Measurements from ENCODE around the gene TULP1.
"Not testable (repeated sequence)": the region's sequence is repeated elsewhere in the genome, so short reads cannot be mapped to it uniquely, and the experiment has no call there.

The TULP1 gene

DNA sequence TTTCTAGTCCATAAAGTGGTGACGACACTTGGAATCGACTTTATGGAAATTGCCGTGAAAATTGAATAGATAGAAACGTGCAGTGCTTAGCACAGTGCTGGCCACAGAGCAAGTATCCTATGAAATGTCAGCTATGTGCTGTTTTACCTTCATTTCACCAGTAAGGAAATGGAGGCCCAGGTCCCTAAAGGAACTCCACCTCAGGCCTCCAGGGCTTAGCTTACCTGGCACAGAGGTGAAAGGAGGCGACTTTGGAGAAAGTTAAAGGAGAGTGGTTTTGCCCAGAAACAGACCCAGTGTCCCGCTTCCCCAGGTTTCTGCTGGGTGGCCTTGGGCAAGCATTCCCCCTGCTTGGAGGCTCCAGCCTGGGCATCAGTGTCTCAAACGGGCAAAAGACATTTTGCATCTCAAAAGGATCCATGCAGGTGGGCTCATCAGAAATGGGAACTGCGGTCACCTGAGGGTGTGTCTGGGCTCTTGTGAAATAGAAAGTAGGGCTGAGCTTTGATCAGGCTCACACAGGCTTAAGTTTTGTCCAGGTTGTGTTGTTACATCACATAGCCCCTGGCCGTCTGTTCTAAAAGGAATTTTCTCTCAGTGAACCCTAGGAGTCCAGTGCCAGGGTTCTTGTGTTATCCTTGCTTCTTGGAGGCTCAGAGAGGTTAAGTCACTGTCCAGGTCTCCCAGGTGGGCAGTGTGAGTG is 6.8 kb upstream of the TULP1 start:
- DNase-seq, result no peak

DNA sequence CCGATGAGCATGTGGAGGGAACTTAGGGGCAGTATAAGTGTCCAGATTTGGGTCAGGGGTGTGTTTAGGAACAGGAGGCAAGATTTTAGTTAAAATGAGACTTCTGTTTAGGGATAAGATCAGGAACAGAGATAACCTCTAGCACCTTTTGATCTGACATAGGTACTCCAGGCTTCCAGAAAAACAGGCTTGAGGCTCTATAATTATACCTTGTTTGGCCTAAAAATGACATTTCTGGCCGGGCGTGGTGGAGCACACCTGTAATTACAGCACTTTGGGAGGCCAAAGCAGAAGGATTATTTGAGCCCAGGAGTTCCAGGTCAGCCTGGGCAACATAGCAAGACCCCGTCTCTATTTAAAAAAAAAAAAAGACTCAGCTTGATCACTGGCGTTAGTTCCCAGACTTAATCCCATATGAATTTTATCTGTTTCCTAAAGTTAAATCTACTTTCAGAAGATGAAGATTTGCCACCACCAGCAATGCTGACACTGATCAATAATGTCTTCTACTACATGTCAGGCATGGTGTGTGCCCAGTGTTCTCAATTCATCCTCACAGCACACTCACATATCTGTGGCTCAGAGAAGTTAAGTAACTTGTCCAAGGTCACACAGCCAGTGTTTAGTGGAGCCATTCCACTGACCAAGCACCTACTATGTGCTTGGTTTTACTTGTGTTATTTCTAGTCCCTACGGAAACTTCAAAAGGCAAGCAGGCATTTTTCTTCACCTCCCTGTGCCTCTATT is 6.0 kb upstream of the TULP1 start:
- DNase-seq, result no peak

DNA sequence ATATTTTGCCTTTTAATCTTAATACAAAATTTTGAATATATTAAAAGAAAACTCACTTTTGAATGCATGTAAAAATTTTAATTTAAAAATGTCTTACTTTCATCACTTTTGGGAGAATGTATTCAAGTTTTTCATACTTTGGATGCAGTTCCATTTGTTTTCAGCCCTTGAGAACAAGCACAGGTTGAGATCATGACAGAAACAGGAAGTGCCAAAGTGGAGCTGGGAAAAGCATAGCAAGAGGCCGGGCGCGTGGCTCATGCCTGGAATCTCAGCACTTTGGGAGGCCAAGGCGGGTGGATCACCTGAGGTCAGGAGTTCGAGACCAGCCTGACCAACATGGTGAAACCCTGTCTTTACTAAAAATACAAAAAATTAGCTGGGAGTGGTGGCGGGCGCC is 5.3 kb upstream of the TULP1 start:
- DNase-seq, result not testable (repeated sequence)

DNA sequence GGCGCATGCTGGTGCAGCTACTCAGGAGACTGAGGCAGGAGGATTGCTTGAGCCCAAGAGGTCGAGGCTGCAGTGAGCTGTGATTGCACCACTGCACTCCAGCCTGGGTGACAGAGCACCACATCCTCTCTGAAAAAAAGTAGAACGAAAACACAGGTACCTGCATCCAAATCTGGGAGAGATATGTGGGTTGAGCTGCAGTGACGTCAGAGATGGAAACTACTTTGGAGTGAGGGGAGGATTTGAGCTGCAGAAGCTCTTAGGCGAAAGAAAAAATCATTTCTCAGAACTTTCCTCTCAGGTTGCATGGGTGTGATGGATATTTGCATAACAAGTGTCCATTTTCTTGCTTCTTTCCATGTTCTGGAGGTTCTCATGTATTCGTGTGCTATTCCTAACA is 4.0 kb upstream of the TULP1 start:
- DNase-seq, result no peak

DNA sequence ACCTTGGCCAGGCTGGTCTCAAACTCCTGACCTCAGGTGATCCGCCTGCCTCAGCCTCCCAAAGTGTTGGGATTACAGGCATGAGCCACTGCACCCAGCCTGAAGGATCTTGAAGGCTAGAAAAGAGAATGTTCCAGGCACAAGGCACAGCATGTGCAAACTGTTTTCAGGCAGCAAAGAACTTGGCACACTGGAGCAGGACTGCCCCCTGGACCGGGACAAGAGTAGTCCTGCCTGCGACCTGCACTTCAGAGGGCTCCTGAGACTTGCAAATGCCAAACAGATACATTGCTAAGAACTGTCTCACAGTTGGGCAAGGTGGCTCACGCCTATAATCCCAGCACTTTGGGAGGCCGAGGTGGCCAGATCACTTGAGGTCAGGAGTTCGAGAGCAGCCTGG is 3.2 kb upstream of the TULP1 start:
- DNase-seq, result not testable (repeated sequence)

DNA sequence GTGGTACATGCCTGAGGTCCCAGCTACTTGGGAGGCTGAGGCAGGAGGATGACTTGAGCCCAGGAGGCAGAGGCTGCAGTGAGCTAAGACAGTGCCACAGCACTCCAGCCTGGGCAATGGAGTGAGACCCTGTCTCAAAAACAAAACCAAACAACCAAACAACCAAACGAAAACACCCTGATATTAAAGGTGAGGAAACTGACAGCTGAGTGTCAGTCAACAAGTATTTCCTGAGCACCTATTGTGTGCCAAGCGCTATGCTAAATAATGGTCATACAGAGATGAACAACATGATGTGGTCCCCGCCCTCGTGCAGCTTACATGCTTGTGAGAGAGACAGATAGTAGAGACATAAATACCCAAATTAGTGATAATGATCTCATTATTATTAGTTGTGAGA is 1.9 kb upstream of the TULP1 start:
- DNase-seq, result no peak

DNA sequence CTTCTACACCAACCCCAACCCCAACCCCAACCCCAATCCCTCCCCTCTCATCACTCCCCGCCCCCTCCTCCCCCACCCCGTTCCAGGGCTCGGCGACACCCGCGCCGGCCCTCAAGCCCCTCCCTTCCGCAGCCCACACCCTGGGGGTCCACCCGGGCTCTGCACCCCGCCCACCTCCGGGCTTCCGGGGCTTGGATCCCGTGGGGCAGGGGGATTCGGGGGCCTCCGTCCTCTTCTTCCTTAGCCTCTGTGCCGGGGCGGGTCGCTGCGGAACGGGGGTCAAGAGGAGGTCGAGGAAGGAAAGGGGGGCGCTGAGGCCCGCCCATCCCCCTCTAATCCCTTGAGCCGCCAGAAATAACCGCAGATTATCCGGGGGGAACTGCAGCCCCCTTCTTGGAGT is 690 bp downstream of the TULP1 start:
- no peak for DNase-seq

DNA sequence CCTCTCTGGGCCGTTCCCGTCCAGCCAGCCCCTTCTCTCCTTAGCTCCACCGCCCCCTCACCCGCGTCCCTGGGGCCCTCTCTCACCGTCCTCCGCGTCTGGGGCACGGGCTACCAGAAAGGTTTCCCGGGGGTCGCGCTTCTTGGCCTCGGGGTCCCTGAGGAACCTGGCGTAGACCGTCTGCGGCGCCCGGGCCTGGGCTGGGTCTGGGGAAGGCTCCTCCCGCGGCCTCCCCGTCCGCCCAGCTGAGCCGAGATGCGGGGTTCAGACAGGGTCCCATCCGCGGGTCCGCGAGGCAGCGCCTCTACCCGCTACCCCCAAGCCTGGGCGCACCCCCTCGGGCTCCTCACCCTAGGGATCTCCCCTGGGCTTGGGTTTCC is 1.1 kb downstream of the TULP1 start:
- no peak for DNase-seq

DNA sequence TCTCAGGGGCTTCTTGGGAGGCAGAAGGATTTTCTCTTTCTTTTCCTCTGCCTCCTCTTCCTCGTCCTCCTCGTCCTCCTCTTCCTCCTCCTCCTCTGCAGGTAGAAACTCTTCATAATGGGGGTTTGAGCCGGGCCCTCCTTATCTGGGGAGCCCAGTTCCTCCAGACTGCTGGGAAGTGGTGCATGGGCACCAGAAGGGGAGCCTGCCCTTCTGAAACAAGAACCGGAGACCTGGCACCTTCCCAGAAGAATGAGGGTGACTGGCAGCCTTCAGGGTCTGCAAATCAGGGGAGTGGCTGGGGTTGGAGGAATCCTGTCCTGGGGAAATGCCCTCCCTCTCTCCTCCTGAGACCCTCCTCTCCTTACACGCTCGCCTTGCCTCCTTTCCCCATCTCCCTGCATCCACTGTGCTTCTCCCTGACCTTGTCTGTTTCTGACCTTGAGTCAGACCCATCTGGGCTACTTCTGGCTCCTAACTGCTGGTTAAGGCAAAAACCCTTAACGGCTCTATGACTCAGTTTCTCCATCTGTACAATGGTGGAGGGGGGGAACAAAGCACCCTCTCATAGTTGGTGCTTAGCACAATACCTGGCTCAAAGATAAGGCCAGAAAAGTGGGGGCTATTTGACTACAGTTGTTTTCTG is 1.7 kb downstream of the TULP1 start:
- no peak for DNase-seq

DNA sequence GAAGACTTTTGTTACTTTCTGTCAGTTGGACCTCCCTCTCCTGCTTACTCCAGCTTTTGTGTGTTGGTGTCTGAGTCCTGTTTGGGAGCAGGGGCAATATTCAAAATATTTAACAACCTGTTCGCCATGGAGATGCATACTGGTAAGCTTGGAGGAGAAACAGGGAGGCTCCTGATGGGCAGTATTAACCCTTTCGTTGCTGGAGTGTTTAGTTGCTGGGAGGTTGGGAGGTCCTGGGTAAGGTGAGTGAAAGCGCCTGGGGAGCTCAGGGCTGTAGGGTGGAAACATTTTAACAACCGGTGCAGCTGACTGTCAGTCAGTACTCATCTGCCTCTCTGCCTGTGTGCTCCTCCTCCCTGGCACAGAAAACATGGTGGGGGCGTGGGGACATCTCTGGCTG is 4.2 kb downstream of the TULP1 start:
- DNase-seq, result no peak

DNA sequence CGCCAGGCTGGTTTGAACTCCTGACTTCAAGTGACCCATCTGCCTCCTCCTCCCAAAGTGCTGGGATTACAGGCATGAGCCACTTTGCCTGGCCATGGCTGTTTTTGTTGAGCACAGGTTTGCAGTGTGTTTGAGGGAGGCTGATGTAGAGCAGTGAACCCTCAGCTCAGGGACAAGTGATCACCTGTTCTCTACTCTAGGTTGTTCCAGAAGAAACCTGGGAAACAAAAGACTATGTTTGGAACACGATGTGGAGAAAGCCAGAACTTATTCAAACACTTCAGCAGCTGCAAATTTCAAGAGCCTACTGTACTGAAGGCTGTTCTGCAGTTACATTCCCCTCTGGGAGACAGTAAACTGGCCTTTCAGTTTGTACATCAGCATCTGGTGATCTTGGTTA is 4.7 kb downstream of the TULP1 start:
- DNase-seq, result no peak

DNA sequence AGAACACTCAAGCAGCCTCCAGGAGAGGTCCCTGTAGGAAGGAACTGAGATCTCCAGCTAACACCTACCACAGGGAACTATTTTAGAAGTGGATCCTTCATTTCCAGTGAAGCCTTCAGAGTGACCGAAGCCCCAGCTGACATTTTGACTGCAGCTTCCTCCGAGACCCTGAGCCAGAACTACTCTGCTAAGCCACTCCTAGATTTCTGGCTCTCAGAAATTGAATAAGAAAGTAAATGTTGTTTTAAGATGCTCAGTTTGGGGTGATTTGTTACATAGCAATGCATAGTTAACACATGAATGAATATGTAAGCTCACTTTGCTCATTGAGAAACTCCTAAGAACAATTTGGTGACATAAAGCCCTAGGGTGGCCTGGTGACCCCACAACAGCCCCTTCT is 5.5 kb downstream of the TULP1 start:
- DNase-seq, result no peak

DNA sequence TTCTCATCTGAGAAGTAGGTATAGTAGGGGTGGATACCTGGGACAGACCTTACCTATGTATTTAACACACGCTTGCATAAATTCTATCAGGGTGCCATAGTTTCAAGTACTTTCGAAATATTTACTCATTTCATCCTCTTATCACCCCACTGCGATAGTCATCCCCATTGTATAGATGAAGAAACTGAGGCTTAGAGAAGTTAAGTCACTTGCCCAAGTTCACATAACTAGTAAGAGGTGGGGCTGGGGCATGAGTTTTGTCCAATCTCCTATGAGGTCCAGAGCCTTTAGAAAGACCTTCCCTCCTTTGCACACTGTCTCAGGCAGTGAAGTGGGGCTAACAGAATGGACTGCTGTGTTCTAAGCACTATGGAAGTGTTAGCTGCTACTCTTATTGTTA is 6.2 kb downstream of the TULP1 start:
- no peak for DNase-seq

DNA sequence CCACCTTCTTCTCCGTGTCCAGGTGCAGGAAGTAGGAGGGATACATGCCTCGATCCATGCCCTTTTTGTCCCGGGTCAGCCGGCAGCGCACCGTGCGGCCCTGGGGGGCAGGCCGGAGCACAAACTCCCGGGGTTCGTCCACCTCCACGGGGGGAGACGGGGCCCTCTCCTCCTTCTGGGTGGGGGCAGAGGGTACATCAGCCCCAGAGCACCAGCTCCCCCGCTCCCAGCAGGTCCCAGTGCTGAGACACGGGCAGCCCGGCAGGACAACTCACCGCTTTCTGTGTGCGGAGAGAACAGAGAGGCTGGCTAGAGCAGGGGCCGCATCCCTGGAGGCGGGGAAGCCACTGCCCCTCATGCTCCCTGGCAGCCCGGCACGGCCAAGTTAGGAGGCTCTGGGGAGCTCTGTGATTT is 6.7 kb downstream of the TULP1 start:
- no peak for DNase-seq

DNA sequence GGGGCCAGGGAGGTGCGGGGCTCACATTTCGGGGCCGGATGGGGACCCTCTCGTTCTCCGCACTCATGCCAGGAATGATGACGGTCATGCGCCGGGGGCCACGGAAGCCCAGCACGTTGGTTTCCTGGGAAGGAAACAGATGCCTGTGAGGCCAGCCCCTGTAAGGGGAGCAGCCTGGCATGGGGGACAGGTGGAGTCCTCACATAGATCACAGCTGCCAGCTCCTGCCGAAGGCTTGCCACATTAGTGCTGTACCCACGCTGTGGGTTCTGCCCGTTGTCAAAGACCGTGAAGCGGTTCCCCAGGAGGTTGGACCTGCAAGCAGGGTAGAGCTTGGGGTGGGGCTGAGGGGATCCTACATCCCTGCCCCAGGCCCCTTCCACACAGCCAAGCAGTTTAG is 9.2 kb downstream of the TULP1 start:
- no peak for DNase-seq

DNA sequence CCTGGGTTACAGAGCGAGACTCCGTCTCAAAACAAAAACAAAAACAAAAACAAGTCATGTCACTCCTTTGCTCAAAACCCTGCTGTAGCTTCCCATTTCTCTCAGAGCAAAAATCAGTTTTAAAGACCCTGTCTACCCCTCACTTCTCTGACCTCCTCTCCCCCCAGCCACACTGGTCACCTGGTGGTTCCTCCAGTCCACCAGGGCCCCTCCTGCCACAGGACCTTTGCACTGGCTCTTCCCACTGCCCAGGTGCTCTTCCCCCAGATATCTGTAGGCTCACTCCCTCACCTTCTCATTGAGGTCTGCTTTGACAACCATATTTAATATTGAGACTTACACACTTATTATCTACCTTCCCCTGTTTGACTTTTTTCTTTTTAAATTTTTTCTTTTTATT is 10.9 kb downstream of the TULP1 start:
- no peak for DNase-seq

DNA sequence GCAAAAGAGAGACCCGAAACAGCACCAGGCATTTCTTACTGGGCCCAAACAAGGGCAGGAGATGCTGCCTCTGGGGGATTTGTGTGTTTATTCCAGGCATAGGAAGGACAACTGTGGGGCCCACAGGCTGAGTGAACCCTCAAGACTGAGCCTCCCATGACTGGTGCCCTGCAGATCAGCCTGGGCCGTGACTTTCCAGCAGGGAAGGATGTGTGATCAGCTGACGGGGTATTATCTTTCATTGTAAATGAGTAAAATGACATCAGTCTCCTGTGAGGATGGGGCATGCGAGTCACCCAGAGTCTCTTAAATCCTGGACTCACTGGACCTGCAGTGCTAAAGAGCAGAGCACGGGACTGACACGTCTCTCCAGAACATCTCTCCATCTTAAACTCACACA is 11.9 kb downstream of the TULP1 start:
- no peak for DNase-seq

DNA sequence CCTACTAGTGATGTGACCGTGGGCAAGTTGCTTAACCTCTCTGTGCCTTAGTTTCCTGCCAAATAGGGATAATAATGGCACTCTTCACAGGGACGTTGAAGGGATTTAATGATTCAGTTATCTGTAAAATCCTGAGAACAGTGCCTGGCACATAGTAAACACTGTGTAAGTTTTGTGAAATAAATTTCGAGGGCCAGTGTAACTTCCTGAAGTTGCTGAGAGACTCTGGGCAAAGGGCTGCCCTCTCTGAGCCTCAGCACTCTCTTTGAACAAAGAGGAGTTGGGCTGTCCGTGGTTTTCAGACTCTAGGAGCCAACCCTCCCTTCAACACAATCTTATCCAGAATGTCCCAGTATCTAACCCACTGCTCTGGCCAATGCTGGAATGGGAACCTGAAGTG is 13.3 kb downstream of the TULP1 start:
- DNase-seq, result no peak

DNA sequence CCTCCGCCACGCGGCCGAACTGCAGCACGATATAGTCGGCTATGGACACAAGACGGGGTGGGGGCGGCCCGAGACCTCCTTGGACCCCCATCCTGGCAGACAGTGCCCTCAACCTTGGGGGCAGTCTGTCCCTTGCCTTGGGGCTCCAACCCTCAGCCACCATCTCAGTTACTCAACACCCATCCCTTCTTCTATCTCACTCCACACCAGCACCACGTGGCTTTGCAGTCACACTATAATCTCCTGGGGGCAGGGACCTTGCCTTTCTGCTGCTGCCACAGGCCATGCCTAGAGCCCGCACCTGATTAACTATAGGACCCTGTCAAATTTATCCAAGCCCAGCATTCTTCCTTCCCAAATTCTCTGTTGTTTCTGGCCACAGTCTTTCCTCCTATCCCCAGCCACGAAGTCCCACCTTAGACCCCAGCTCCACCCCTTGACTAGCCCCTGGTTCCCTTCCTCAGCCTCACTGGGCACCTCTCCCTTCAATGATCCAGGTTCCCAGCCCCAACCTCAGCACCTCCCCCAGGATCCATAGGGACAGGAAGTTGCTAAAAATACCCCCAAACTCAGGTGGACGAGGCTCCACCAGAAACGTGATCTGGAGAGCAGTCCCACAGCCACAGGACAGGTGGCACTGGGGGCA is 14.2 kb downstream of the TULP1 start:
- DNase-seq, result no peak

DNA sequence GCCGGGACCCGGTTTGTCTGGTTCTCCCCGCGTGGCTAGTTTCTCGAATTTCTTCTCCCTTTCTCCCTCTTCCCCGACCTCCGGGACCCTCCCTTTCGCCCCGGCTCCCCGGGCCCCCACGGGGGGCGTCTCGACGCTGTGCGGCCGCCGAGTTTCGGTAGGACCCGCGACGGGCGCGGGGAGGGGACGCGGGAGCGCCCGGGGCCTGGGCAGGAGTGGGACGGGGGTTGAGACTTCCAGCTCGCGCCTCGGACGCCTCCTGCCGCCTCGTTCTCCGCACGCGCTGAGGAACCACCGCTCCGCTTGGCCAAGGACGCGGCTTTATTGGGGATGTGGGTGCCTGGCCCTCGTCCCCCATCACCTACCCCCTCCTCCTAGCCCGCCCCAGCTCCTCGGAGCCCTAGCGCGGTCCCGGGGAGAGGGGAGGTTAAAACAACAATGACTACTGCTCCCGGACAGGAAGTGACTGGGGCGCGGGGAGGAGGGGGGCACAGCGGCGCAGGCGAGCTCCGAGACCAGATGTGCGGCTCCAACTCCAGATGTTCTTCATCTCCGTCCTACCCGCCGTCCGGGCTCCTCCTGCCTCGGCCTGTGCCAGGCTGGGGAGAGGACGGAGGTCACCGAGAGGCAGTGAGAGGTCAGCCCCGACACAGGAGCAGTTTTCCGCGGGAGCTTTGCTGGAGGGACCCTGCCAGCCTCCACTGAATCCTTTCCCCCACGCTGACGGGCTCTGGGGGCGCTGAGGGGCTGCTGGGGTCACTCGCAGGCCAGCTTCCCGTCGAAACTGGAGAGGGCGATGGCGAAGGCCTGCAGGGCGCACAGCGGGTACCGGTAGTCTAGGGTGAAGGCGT is 14.9 kb downstream of the TULP1 start:
- DNase-seq, result no peak

DNA sequence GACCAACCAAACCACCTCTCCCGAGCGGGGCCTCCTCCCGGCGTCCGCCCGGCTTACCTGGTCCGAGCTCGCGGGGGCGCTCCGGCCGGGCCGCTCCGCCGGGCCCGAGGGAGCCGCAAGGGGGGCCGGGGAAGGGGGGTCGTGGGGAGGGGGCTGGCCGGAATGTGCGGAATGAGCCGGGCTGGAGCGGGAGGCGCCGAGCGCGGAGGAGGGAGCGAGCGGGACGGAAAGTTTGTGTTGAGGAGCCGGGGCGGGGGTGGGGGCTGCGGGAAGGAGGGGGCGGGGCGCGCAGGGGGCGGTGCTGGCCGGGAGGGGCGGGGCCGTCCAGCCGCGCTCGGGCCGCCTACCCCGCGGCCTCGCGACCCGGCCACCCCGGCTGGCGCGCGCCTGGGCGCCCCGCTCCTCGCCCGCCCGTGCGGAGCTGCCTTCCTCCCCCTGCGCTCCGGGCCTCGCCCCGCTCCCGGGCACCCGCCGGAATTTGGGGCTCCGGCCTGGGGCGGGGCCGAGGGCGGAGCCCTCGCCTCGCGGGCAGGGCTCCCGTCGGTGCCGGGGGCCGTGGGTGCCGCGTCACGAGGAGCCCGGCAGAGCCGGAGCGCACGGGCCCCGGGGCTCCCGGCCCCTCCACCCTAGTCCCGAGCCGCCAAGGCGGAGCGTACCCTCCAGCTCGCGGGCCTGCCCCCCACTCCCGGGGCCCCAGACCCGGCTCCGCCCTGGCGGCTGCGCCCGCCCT is 15.7 kb downstream of the TULP1 start, which contains the start of gene TEAD3:
TEAD3 (minus strand) TSS at position 239 of the 730 bp plus-strand sequence.
- peak; percentile 26 for DNase-seq

Measured in NCI-H1105 (cell line).